ENCODE measurements around the gene IFT43.

DNA sequence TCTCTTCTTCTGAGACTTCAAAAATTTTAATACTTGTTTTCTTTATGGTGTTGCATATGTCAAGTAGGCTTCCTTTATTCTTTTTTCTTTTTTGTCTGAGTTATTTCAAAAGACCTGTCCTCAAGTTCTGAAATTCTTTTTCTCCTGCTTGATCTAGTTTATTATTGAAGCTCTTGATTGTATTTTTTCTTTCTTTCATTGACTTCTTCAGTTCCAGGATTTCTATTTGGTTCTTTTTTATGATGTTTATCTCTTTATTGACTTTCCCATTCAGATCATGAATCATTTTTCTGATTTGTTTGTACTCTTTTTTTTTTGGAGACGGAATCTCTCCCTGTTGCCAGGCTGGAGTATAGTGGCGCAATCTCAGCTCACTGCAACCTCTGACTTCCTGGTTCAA is 34.1 kb downstream of the IFT43 start:
- TF ChIP-seq BHLHE40 (IDR thresholded peaks at IDR 0.05; ENCODE audit: borderline replicate concordance) (no peak), TARDBP (IDR thresholded peaks at IDR 0.05) (no peak), ELF4 (IDR thresholded peaks at IDR 0.05) (no peak), FOXK2 (IDR thresholded peaks at IDR 0.05) (no peak), HDGF (IDR thresholded peaks at IDR 0.05; ENCODE audit: borderline replicate concordance) (no peak), ZNF384 (IDR thresholded peaks at IDR 0.05) (no peak), NFRKB (IDR thresholded peaks at IDR 0.05) (no peak), LEF1 (IDR thresholded peaks at IDR 0.05; ENCODE audit: borderline replicate concordance) (no peak), FOXM1 (IDR thresholded peaks at IDR 0.05; ENCODE audit: borderline replicate concordance) (no peak)

Data from HEK293T (cell line).